Natural killer cell (primary cell): ENCODE measurements around the gene TP53INP2. TPM values are rescaled to one million over a fixed set of nuclear protein-coding genes. Genes with fewer than 3 reads are reported as not detected.
A peak's percentile ranks its signal among the peaks of the same experiment; 100 is the strongest.
"Not testable (repeated sequence)": the region's sequence is repeated elsewhere in the genome, so short reads cannot be mapped to it uniquely, and the experiment has no call there.

Experiments used
- ATAC-seq, 3 donors: fragments of 150-1000 bp in 2 of 3; fragments of 200-7000 bp in 1 of 3; cut with Tn5 transposase; 1 replicate in 1 of 3; 2 replicates in 2 of 3; pipeline ENCODE4 v1.10.0; 2021; ENCODE audit warnings: mild to moderate bottlenecking in 2 of 3, moderate library complexity in 2 of 3
- DNase-seq, 2 donors: peaks; one replicate each; pipeline versions ENCODE4 v3.0.0 to v3.0.0-alpha.2; 2013 to 2021; ENCODE audit warnings: mixed read lengths in 1 of 2
- H3K27ac ChIP-seq: one replicate; pipeline ENCODE4 v1.5.1; 2013; ENCODE audit warnings: mild to moderate bottlenecking, low read length
- H3K27me3 ChIP-seq: one replicate; pipeline ENCODE4 v1.6.1; 2013; ENCODE audit warnings: low read length; ENCODE audit not compliant: control insufficient read depth, insufficient read depth
- H3K36me3 ChIP-seq: one replicate; pipeline ENCODE4 v1.6.1; 2013; ENCODE audit warnings: low read length; ENCODE audit not compliant: control insufficient read depth, insufficient read depth
- H3K4me1 ChIP-seq: one replicate; pipeline ENCODE4 v1.6.1; 2013; ENCODE audit warnings: low read length; ENCODE audit not compliant: control insufficient read depth, insufficient read depth
- H3K4me3 ChIP-seq: one replicate; pipeline ENCODE4 v1.5.1; 2013; ENCODE audit warnings: low read length
- H3K9me3 ChIP-seq: one replicate; pipeline ENCODE4 v1.6.1; 2013; ENCODE audit warnings: low read length; ENCODE audit not compliant: control insufficient read depth, insufficient read depth
- H3K27ac Mint-ChIP-seq, 2 donors: one replicate each; pipeline ENCODE4 v1.8.0; 2022; ENCODE audit warnings: mild to moderate bottlenecking in 2 of 2, mixed read lengths in 2 of 2, moderate library complexity in 1 of 2
- H3K27me3 Mint-ChIP-seq, 2 donors: one replicate each; pipeline ENCODE4 v1.8.0; 2022; ENCODE audit warnings: low read depth in 2 of 2, mixed read lengths in 2 of 2
- H3K36me3 Mint-ChIP-seq: one replicate; pipeline ENCODE4 v1.8.0; 2022; ENCODE audit warnings: mixed read lengths
- H3K4me1 Mint-ChIP-seq, 2 donors: one replicate each; pipeline ENCODE4 v1.8.0; 2022; ENCODE audit warnings: mixed read lengths in 2 of 2
- H3K4me3 Mint-ChIP-seq: one replicate; pipeline ENCODE4 v1.8.0; 2022; ENCODE audit warnings: mild to moderate bottlenecking, moderate library complexity, mixed read lengths
- H3K9me3 Mint-ChIP-seq, 2 donors: one replicate each; pipeline ENCODE4 v1.8.0; 2022; ENCODE audit warnings: mixed read lengths in 2 of 2
- WGBS: methylation state at CpG from one replicate; pipeline ENCODE4 v1.1.7; 2013; ENCODE audit warnings: missing lambda C conversion rate; ENCODE audit not compliant: insufficient coverage; 5-methylcytosine and 5-hydroxymethylcytosine counted together
- intact Hi-C: fragments of 100-400 bp; cut with micrococcal nuclease; formaldehyde crosslinking; loops from one replicate; pipeline ENCODE4 v1.14.2; 2022
- total RNA-seq, 4 donors: library from RNA; stranded (reverse); fragments of 120-200 nt in 1 of 4; gene quantifications; one replicate each; pipeline versions ENCODE4 v1.2.3 to v1.2.4, GENCODE V29; 2013 to 2022
- TF ChIP-seq, protein P1 (sequence below): fragments of 200-600 bp; IDR thresholded peaks from one replicate; pipeline ENCODE4 v1.8.0; 2022; ENCODE audit warnings: antibody characterized with exemption

The TP53INP2 gene
- total RNA-seq, 3 donors from 2014 or later (not counting 1 experiment from before 2014, with no cell fraction given), result 30.7 to 56.3 (median 35.9) TPM

DNA sequence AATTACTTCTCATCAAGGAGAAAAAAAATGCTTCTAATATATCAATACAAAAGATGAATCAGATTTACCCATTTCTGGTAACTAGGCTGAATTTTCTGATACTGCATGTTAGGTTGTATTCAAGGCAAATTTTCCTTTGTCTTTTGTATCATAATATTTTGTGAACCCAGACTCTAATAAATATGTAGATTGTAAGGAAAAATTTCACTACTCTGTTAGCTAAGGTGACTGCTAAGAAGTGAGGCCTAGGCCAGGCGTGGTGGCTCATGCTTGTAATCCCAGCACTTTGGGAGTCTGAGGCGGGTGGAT is 12.7 kb downstream of the TP53INP2 start:
- TF ChIP-seq, protein P1, sequence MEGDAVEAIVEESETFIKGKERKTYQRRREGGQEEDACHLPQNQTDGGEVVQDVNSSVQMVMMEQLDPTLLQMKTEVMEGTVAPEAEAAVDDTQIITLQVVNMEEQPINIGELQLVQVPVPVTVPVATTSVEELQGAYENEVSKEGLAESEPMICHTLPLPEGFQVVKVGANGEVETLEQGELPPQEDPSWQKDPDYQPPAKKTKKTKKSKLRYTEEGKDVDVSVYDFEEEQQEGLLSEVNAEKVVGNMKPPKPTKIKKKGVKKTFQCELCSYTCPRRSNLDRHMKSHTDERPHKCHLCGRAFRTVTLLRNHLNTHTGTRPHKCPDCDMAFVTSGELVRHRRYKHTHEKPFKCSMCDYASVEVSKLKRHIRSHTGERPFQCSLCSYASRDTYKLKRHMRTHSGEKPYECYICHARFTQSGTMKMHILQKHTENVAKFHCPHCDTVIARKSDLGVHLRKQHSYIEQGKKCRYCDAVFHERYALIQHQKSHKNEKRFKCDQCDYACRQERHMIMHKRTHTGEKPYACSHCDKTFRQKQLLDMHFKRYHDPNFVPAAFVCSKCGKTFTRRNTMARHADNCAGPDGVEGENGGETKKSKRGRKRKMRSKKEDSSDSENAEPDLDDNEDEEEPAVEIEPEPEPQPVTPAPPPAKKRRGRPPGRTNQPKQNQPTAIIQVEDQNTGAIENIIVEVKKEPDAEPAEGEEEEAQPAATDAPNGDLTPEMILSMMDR, result no peak
- no peaks in the 10 kb centered on the region for H3K9me3 Mint-ChIP-seq
- peaks cover 6 to 16% of the 10 kb centered on the region in 2 donors for H3K4me1 Mint-ChIP-seq
- WGBS, result 100% methylated on average over 2 of the region's 2 CpGs
- peaks cover 13% of the 10 kb centered on the region for H3K36me3 ChIP-seq
- no peaks in the 10 kb centered on the region for H3K4me1 ChIP-seq
- H3K27me3 ChIP-seq, result no peaks in the 10 kb centered on the region
- ATAC-seq (no peak), DNase-seq (no peak)
- H3K4me3 ChIP-seq, result no peak overlapping the region
- H3K36me3 Mint-ChIP-seq, result no peaks in the 10 kb centered on the region
- H3K9me3 ChIP-seq, result no peaks in the 10 kb centered on the region
- H3K27me3 Mint-ChIP-seq, result no peaks in the 10 kb centered on the region
- no peak overlapping the region for H3K27ac Mint-ChIP-seq
- no peak overlapping the region for H3K4me3 Mint-ChIP-seq
- intact Hi-C loops, result no loop called here
- no peak overlapping the region for H3K27ac ChIP-seq

DNA sequence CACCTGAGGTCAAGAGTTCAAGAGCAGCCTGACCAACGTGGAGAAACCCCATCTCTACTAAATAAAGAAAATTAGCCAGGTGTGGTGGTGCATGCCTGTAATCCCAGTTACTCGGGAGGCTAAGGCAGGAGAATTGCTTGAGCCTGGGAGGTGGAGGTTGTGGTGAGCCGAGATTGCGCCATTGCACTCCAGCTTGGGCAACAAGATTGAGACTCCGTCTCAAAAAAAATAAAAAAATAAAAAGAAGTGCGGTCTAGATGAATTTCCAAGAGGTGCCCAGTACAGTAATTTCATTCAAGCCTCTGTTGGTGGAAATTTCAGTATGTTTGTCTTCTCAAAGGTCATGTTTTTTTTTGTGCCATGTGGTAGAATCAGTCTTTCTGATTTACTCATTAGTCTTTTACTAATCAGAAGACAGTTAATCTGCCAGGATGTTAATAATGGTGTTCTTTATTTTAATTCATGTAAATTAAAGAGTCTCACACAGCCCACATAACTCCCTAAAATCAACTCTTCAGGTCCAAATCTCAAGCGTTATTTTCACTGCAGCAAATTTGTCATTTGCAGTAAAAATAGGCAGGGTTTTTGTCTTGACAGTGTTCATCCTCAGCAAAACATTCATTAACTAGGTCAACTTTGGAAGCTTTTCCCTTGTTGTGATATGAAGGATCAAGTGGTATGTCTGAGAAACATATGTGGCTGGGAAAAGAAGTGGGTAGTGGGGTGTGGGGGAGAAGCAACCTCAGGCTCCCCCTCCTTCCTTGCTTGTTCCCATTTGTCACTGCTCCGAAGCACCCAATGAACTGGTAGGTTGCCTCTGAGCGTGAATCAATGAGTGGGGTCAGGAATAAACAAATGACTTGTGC is 13.3 kb downstream of the TP53INP2 start:
- ATAC-seq (no peak), DNase-seq (no peak)
- intact Hi-C loops, result no loop called here
- Mint-ChIP-seq H3K27ac (no peak overlapping the region), H3K4me1 (peaks cover 6 to 16% of the 10 kb centered on the region in 2 donors), H3K36me3 (no peaks in the 10 kb centered on the region), H3K9me3 (no peaks in the 10 kb centered on the region), H3K27me3 (no peaks in the 10 kb centered on the region), H3K4me3 (no peak overlapping the region)
- TF ChIP-seq, protein P1, result no peak
- H3K9me3 ChIP-seq, result no peaks in the 10 kb centered on the region
- no peaks in the 10 kb centered on the region for H3K27me3 ChIP-seq
- H3K4me1 ChIP-seq, result no peaks in the 10 kb centered on the region
- WGBS, result 91% methylated on average over 6 of the region's 9 CpGs
- H3K27ac ChIP-seq, result no peak overlapping the region
- peaks cover 13% of the 10 kb centered on the region for H3K36me3 ChIP-seq
- H3K4me3 ChIP-seq, result no peak overlapping the region

DNA sequence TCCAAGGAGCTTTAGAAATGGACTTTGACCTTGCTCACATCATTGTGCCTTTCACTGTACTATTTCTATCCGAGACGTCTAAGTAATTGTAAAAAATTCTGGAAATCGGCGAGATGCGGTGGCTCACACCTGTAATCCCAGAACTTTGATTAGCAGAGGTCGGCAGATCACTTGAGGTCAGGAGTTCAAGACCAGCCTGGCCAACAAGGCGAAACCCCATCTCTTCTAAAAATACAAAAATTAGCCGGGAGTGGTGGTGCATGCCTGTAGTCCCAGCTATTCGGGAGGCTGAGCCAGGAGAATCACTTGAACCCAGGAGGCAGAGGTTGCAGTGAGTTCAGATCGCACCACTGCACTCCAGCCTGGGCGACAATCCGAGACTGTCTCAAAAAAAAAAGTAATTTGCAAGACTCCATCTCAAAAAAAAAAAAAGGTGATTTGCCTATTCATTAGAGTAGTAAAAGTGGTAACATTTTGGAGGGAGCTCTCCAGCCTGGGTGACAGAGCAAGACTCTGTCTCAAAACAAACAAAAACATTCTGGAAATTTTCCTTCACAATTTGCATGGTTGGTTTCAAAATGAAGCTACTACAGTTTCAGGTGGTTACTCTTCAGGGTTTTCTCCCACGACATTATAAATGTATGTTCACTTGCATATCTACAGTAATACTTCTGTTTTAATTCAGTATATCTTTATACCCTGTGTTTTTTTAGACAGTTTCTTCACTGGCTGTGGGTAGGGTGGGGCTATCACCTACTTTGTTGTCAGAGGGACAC is 15.3 kb downstream of the TP53INP2 start:
- H3K27ac ChIP-seq, H3K27me3 Mint-ChIP-seq, H3K4me3 ChIP-seq, DNase-seq, H3K27me3 ChIP-seq, H3K4me3 Mint-ChIP-seq, intact Hi-C loops, H3K36me3 Mint-ChIP-seq, H3K9me3 Mint-ChIP-seq, H3K9me3 ChIP-seq, H3K4me1 ChIP-seq: not testable (repeated sequence)
- peaks cover 6 to 16% of the 10 kb centered on the region in 2 donors for H3K4me1 Mint-ChIP-seq
- H3K36me3 ChIP-seq, result peaks cover 21% of the 10 kb centered on the region
- H3K27ac Mint-ChIP-seq, result peak overlapping the region in 1 of 2 donors; percentile 13
- peak in 2 of 3 donors; percentile 49 to 52 for ATAC-seq
- 87% methylated on average over 9 of the region's 13 CpGs for WGBS

DNA sequence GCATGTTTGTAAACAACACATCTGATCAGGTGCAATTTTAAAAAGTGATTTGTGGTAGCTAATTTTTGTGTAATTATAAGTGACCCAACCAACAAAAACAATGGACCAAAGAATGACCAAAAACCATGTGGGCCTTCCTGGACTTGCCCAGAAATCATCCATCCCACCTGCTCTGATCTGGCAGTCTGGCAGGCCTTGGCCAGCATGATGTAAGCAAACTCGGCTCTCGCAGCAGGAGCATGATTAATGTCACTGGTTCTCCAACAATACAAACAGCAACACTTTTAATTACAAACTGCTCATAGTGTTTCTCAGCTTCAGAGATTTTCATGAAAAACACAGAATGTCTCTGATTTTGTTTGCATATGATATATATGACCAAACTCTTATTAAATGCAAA is 16.1 kb downstream of the TP53INP2 start:
- DNase-seq (no peak), ATAC-seq (no peak)
- Histone ChIP-seq H3K27me3 (no peaks in the 10 kb centered on the region), H3K9me3 (no peaks in the 10 kb centered on the region), H3K4me1 (no peaks in the 10 kb centered on the region), H3K4me3 (no peak overlapping the region), H3K36me3 (peaks cover 19% of the 10 kb centered on the region), H3K27ac (no peak overlapping the region)
- H3K36me3 Mint-ChIP-seq, result peaks cover 2% of the 10 kb centered on the region
- H3K27me3 Mint-ChIP-seq, result no peaks in the 10 kb centered on the region
- H3K4me1 Mint-ChIP-seq, result peaks cover 6 to 16% of the 10 kb centered on the region in 2 donors
- intact Hi-C loops, result no loop called here
- H3K9me3 Mint-ChIP-seq, result no peaks in the 10 kb centered on the region
- peak overlapping the region in 1 of 2 donors; percentile 38 for H3K27ac Mint-ChIP-seq
- TF ChIP-seq, protein P1, result no peak
- 84% methylated on average over 2 of the region's 2 CpGs for WGBS
- H3K4me3 Mint-ChIP-seq, result no peak overlapping the region

DNA sequence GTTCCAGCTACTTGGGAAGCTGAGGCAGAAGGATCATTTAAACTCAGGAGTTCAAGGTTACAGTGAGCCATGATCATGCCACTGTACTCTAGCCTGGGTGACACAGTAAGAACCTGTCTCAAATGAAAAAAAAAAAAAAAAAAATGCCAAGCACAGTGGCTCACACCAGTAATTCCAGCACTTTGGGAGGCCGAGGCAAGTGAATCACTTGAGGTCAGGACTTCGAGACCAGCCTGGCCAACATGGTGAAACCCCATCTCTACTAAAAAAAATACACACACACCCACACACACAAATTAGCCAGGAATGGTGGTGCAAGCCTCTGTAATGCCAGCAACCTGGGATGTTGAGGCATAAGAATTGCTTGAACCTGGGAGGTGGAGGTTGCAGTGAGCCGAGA is 18.4 kb downstream of the TP53INP2 start:
- H3K9me3 ChIP-seq, H3K27ac ChIP-seq, H3K27me3 Mint-ChIP-seq, H3K9me3 Mint-ChIP-seq, intact Hi-C loops, H3K27me3 ChIP-seq, H3K4me3 Mint-ChIP-seq, DNase-seq, H3K4me1 ChIP-seq, ATAC-seq, H3K4me3 ChIP-seq: not testable (repeated sequence)
- H3K4me1 Mint-ChIP-seq, result peaks cover 6 to 16% of the 10 kb centered on the region in 2 donors
- peak overlapping the region in 1 of 2 donors; percentile 48 for H3K27ac Mint-ChIP-seq
- H3K36me3 Mint-ChIP-seq, result peaks cover 12% of the 10 kb centered on the region
- peaks cover 33% of the 10 kb centered on the region for H3K36me3 ChIP-seq
- 99% methylated on average over 3 of the region's 3 CpGs for WGBS
